GM12864 (cell line): ENCODE results near the gene SMIM31.

Experiments
- DNase-seq: peaks from one replicate; pipeline ENCODE4 v3.0.0-alpha.2; 2011; ENCODE audit warnings: low read depth
- H3K4me3 ChIP-seq: 2 replicates; pipeline ENCODE4 v1.5.1; 2011; ENCODE audit warnings: mild to moderate bottlenecking, low read depth, low read length, control low read depth
- CTCF ChIP-seq: IDR thresholded peaks from 2 replicates; pipeline ENCODE4 v1.5.1; 2011; ENCODE audit warnings: low read depth, mild to moderate bottlenecking, moderate library complexity, low read length, control low read depth, inconsistent platforms; ENCODE audit errors: missing control alignments

The SMIM31 gene

GRCh38 chr4:164802301-164802901, 48.5 kb downstream of the SMIM31 start:
- H3K4me3 ChIP-seq, result no peak overlapping the region
- no peak for TF ChIP-seq CTCF
- DNase-seq, result no peak

GRCh38 chr4:164803702-164804101, 49.8 kb downstream of the SMIM31 start:
- no peak overlapping the region for H3K4me3 ChIP-seq
- no peak for DNase-seq
- no peak for TF ChIP-seq CTCF

GRCh38 chr4:164807611-164808010, 53.7 kb downstream of the SMIM31 start:
- DNase-seq, result no peak
- TF ChIP-seq CTCF, result no peak
- no peak overlapping the region for H3K4me3 ChIP-seq

- H3K4me3 ChIP-seq, result no peak overlapping the region
- TF ChIP-seq CTCF, result no peak
- DNase-seq, result no peak
Measured at GRCh38 chr4:164813554-164813953, 59.6 kb downstream of the SMIM31 start.

- H3K4me3 ChIP-seq, result no peak overlapping the region
- DNase-seq, result no peak
- TF ChIP-seq CTCF, result no peak
Measured at GRCh38 chr4:164815711-164816110, 61.8 kb downstream of the SMIM31 start.

- DNase-seq, result no peak
- H3K4me3 ChIP-seq, result no peak overlapping the region
- TF ChIP-seq CTCF, result no peak
Measured at GRCh38 chr4:164819366-164819765, 65.4 kb downstream of the SMIM31 start.

- TF ChIP-seq CTCF, result no peak
- H3K4me3 ChIP-seq, result no peak overlapping the region
- no peak for DNase-seq
Measured at GRCh38 chr4:164821711-164822110, 67.8 kb downstream of the SMIM31 start.
